GM21576 (cell line): ENCODE data around the gene PAQR6.
A peak's percentile ranks its signal among the peaks of the same experiment; 100 is the strongest.
"Not testable (repeated sequence)": the region's sequence is repeated elsewhere in the genome, so short reads cannot be mapped to it uniquely, and the experiment has no call there.

Experiments
- ATAC-seq: cut with Tn5 transposase; IDR thresholded peaks from one replicate; pipeline ENCODE4 v1.9.1; 2021; ENCODE audit warnings: mild to moderate bottlenecking, moderate library complexity; ENCODE audit not compliant: unreplicated experiment

The PAQR6 gene

GRCh38 chr1:156233426-156234127 is 14.3 kb downstream of the PAQR6 start:
- no peak for ATAC-seq

- ATAC-seq, result no peak
Measured at GRCh38 chr1:156232201-156232894, 15.5 kb downstream of the PAQR6 start.

GRCh38 chr1:156230473-156230837 is 17.4 kb downstream of the PAQR6 start:
- no peak for ATAC-seq

GRCh38 chr1:156229809-156230472 is 17.9 kb downstream of the PAQR6 start:
- ATAC-seq, result no peak

- no peak for ATAC-seq
Measured at GRCh38 chr1:156228501-156228900, 19.4 kb downstream of the PAQR6 start.

GRCh38 chr1:156226782-156227181 is 21.1 kb downstream of the PAQR6 start:
- no peak for ATAC-seq

- ATAC-seq, result peak; percentile 51
Measured at GRCh38 chr1:156226116-156226538, 21.7 kb downstream of the PAQR6 start.

GRCh38 chr1:156225677-156226014 is 22.2 kb downstream of the PAQR6 start:
- ATAC-seq, result no peak

GRCh38 chr1:156221986-156222692 is 25.7 kb downstream of the PAQR6 start:
- no peak for ATAC-seq

GRCh38 chr1:156220226-156220625 is 27.6 kb downstream of the PAQR6 start:
- no peak for ATAC-seq

- ATAC-seq, result no peak
Measured at GRCh38 chr1:156217871-156218270, 30.0 kb downstream of the PAQR6 start.

- ATAC-seq, result not testable (repeated sequence)
Measured at GRCh38 chr1:156216361-156217086, 31.3 kb downstream of the PAQR6 start.

- ATAC-seq, result no peak
Measured at GRCh38 chr1:156214024-156214748, 33.7 kb downstream of the PAQR6 start.

- ATAC-seq, result no peak
Measured at GRCh38 chr1:156213644-156213966, 34.3 kb downstream of the PAQR6 start.

- peak; percentile 88 for ATAC-seq
Measured at GRCh38 chr1:156212833-156213643, 34.8 kb downstream of the PAQR6 start, which contains the start of gene PMF1. PMF1 (plus strand) TSS chr1:156213007; CDS start chr1:156213016, 9 bp downstream.

GRCh38 chr1:156212130-156212529 is 35.7 kb downstream of the PAQR6 start:
- no peak for ATAC-seq

- no peak for ATAC-seq
Measured at GRCh38 chr1:156211243-156211642, 36.6 kb downstream of the PAQR6 start.

GRCh38 chr1:156204686-156205085 is 43.2 kb downstream of the PAQR6 start:
- no peak for ATAC-seq

- ATAC-seq, result no peak
Measured at GRCh38 chr1:156203331-156203730, 44.5 kb downstream of the PAQR6 start.
